Fibroblast of pulmonary artery (primary cell): ENCODE measurements around the gene TMEM217.

Source experiments
- DNase-seq: peaks from one replicate; pipeline ENCODE4 v3.0.0-alpha.2; 2010; ENCODE audit warnings: low read depth
- H3K4me3 ChIP-seq: replicated peaks from 2 replicates; pipeline ENCODE4 v1.5.1; 2011; ENCODE audit warnings: low read depth, mild to moderate bottlenecking, control low read depth, low read length, moderate library complexity
- CTCF ChIP-seq: IDR thresholded peaks from 2 replicates; pipeline ENCODE4 v1.5.1; 2011; ENCODE audit warnings: mild to moderate bottlenecking, control low read depth, low read length, inconsistent platforms; ENCODE audit errors: missing control alignments

Gene TMEM217

GRCh38 chr6:37175332-37176267 lies 82.3 kb downstream of the TMEM217 start:
- no peak overlapping the region for H3K4me3 ChIP-seq
- peak; percentile 43 for DNase-seq
- TF ChIP-seq CTCF, result no peak

- DNase-seq, result peak; percentile 8
- peak overlapping the region; percentile 94 for H3K4me3 ChIP-seq
These were observed 83.2 kb downstream of the TMEM217 start for GRCh38 chr6:37174515-37175331.

GRCh38 chr6:37174196-37174514 lies 83.8 kb downstream of the TMEM217 start:
- TF ChIP-seq CTCF, result no peak
- DNase-seq, result no peak
- H3K4me3 ChIP-seq, result peak overlapping the region; percentile 94

More at GRCh38 chr6:37174515-37175331, 83.2 kb downstream of the TMEM217 start:
- TF ChIP-seq CTCF, result no peak

- DNase-seq, result peak; percentile 38
- peak overlapping the region; percentile 94 for H3K4me3 ChIP-seq
- TF ChIP-seq CTCF, result no peak
These were observed 84.3 kb downstream of the TMEM217 start for GRCh38 chr6:37173493-37174195.

- DNase-seq, result peak; percentile 7
- TF ChIP-seq CTCF, result no peak
- H3K4me3 ChIP-seq, result peak overlapping the region; percentile 94
These were observed 84.9 kb downstream of the TMEM217 start for GRCh38 chr6:37172912-37173492.
